HG03066 (cell line): ENCODE results near the gene PLEK2.
"Not testable (repeated sequence)": the region's sequence is repeated elsewhere in the genome, so short reads cannot be mapped to it uniquely, and the experiment has no call there.

ENCODE experiments used
- ATAC-seq: cut with Tn5 transposase; IDR thresholded peaks from one replicate; pipeline ENCODE4 v1.9.1; 2021; ENCODE audit warnings: low read depth; ENCODE audit not compliant: unreplicated experiment

Gene PLEK2

GRCh38 chr14:67365476-67365875 is 46.5 kb downstream of the PLEK2 start:
- no peak for ATAC-seq

- ATAC-seq, result peak; percentile 20
Observed at GRCh38 chr14:67360470-67361206, 51.3 kb downstream of the PLEK2 start.

- ATAC-seq, result peak; percentile 92
Observed at GRCh38 chr14:67359775-67360469, 52.0 kb downstream of the PLEK2 start, which contains the start of the genes ATP6V1D and EIF2S1. Gene ATP6V1D (minus strand): TSS chr14:67359804. CDS start chr14:67359698, 106 bp downstream. Gene EIF2S1 (plus strand): TSS chr14:67360328. CDS start chr14:67364768, 4,440 bp downstream.

GRCh38 chr14:67358924-67359774 is 52.8 kb downstream of the PLEK2 start:
- no peak for ATAC-seq

- no peak for ATAC-seq
Observed at GRCh38 chr14:67357969-67358354, 54.0 kb downstream of the PLEK2 start.

- no peak for ATAC-seq
Observed at GRCh38 chr14:67357186-67357968, 54.6 kb downstream of the PLEK2 start.

GRCh38 chr14:67352055-67352454 is 59.9 kb downstream of the PLEK2 start:
- ATAC-seq, result no peak

GRCh38 chr14:67345583-67345982 is 66.4 kb downstream of the PLEK2 start:
- ATAC-seq, result no peak

- no peak for ATAC-seq
Observed at GRCh38 chr14:67343601-67344230, 68.2 kb downstream of the PLEK2 start.

GRCh38 chr14:67341231-67341630 is 70.7 kb downstream of the PLEK2 start:
- not testable (repeated sequence) for ATAC-seq
